SK-N-DZ (cell line): ENCODE results near the gene OSGIN1.

Experiments
- DNase-seq: peaks from one replicate; pipeline ENCODE4 v3.0.0-alpha.2; 2015; ENCODE audit warnings: low spot score

Gene OSGIN1

DNA sequence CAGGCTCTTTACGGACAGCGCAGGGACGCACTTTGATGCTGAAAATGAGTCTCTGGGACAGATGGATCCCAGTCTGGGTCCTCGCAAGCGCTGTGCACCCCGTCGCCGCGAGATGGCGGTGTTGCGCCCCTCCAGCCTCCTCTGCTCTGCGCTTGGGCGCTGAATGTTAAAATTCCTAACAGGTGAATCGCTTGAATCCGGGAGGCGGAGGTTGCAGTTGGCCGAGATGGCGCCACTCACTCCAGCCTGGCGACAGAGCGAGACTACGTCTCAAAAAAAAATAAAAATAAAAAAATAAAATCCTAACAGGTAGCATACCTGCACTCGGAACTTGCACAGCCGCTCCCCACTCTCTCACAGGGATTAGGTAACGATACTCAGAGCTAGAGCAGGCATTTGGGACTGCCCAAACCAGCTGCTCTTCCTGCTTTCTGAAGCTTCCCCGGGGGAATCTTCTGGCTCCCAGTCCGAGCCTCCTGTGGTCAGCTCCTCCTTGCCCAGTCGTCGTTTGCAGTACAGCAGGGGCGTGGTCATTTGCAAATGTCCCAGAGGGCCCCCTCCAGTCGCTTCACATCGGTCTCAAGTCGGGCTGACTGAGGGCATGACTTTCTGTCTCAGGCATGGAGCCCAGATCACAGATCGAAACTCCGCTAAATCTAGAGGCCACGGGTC, 26.2 kb upstream of the OSGIN1 start:
- DNase-seq = peak; percentile 63

DNA sequence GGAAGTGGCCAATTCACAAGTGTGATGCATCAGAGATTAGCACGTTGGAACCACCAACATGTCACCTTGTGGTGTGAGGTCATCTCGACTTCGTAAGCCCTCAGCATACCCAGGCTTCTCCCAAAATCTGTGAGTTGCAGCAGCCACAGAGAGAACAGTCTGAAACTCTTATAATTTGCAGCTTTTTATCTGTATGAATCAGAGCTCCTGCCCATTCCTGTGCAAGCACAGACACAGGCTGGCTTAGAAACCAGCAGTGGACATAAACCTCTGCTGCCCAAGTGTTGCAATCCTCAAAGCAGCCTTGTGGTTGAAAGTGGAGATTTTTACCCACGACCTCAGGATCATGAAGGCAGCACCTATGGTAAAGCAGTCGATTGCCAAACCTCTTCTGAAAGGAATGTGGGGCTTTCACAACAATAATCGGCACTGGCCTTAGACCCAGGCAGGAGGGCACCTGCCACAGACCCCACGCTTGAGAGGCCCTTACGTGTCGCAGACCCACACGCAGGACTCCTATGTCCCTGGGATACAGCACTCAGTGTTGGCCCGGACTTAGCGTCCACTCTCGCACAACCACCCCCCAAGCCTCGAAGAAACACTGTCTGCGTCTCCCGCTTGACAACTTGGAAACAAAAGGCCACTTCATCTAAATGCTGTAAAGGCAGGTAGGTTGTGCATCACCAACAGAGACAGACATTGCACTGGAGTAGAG, 24.5 kb upstream of the OSGIN1 start:
- DNase-seq = no peak

DNA sequence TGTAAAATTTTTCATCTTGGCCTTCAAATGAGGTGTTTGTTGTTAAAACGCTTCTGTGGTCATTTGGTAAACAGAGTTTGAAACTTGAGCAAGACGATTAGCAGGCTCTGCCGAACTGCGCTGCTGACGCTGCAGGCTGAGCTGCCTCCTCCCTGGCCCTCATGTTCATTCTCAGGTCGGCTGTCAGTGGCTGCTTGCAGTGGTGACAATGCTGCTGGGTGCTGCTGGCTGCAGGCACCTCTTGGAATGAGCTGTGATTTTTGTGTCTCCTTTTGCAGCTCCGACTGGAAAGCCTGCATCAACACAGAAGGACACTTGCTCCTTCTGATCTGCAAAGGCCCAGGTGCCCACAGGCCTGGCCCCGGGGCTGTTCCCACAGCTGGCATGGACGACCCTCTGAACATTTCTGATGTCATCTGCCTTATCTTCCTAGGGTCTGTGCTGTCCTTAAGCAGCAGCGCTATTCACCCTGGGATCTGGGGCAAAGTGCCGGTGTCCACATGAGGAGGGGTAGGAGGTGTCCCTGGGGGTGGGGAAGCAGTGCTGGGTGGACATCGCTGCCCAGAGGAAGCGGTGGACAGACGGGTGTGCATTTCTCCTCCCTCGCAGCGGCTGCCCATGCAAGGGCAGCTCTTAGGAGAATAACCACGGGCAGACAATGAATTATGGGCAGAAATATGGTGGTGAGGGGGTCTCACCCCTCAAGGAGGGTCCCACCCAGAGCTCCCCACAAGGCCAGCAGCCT, 23.1 kb upstream of the OSGIN1 start:
- peak; percentile 62 for DNase-seq

DNA sequence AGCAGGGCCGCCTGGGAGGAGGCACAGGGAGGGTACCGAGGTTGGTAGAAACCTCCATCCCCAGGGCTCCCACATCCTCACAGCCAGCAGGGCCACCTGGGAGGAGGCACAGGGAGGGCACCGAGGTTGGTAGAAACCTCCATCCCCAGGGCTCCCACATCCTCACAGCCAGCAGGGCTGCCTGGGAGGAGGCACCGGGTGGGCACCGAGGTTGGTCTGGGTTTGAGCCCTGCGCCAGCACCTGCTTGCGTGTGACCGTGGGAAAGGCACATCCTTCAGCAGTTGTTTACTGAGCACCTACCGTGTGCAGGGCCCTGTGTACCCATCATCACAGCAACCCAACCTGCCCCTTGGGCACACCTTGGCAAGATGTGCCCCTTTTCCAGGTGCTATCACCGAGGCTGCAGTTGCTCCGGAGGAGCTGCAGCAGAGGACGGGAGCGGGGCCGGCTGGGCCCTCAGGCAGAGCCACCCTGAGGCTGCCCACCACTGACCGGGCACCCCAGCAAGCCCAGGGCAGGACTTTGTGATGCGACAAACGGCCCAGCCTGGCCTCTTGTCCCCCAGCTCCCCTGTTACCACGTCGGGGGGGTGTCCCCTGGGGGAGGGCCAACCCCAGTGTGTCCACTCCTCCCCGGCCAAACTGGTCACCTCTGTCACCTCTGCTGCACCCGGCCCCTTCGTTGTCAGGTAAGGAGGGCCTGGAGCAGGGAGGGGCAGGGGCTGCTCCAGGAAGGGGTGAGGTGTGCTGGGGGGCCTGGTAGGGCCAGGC, 22.1 kb upstream of the OSGIN1 start:
- DNase-seq = no peak

DNA sequence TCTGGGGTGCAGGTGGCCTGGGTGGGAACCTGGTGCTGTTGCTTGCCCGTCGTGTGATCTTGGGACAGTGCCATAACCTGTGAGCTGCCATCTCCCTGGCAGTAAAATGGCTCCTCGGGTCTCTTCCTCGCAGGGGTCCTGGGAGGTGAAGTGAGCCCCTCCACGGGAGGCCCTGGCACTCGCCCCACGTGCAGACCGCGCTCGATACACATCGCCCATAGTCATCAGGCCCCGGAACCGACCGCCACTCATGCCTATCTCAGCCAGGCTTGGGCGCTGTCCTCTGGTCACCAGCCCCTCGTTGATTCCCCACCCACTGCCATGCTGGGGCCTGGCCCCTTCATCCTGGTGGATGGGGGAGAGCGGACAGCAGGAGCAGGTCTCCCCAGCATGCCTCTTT, 21.5 kb upstream of the OSGIN1 start:
- no peak for DNase-seq

DNA sequence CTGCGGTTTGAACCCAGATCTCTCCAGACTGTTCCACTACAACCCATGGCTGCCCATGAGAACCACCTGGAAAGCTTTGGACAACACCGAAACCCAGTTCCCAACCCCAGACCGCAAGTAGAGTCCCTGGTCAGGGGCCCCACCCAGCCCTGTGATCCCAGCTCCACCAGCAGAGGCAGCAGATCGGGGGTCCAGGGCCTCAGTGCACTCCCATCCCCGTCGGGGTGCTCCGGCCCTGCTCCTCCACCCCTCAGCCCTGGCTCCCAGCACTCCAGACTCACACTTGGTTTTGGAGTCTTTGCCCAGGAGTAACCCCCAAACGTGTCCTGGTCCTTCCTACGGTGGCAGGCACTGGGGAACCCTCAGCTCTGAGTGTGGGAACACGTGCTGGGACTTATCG, 20.7 kb upstream of the OSGIN1 start:
- no peak for DNase-seq

DNA sequence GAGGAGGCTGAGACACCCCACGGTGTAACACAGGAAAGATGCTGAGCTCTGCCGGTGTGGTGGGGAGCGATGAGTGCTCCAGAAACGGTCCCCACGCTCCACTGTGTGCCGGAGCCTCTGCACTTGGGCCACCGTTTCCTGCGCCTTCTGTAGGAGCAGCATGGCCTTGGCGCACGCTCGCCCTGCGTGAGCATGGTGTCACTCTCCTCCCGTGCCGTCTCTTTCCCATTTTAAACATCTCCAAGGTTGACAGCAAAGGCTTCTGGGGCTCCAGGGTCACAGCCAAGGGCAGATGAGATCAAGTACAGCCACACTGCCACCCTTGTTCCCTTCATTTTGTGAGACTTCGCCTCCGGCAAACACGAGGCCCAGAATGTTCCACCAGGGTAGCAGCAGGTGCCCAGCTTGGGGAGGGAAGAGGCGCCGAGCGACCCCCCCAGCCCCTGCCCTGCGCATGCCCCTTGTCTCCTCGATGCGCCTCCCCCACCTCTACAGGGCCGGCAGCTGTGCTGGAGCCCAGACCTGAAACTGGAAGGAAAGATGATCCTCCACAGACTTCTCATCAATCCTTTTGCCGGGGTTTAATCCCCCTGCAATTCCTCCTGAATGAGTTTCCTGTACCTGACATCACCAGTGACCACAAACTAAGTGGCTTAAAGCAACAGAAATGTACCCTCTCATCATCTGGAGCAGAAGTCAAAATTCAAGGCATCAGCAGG, 19.9 kb upstream of the OSGIN1 start:
- DNase-seq = no peak

DNA sequence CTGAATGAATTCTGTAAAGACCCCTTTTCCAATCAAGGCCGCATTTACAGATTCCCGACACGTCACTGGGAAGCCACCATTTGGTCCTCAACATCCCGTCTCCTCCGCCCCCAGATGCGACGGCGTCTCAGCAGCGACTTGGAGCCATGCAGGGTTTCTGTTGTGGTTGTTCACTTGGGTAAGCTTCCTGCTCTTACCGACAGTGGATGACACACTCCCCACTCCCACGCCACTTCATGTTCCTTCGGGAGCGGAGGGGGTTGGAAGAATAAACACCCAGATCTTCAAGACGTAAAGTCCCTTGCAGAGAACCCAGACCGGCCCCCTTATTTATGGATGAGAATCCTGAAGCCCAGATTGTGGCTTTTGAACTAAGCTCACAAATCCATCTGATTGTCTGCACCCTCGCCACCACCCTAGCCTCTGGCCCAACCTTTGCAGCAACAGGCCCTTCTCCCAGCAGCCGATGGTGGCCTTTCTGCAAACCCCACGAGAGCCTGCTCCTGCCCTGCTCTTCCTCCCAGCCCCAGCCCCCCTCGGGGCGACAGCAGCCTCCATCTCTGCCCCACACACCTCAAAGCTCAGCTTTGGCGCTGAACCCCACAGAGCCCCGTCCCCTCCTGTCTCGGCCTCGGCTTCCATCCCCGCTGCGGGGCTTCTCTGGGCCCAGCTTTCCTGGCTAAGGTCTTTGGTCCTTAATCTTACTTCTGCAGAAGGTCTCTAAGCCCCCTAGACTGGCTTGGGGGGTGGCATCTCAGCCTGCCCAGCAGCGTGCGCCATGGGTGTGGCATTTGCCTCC, 19.0 kb upstream of the OSGIN1 start:
- DNase-seq = no peak

DNA sequence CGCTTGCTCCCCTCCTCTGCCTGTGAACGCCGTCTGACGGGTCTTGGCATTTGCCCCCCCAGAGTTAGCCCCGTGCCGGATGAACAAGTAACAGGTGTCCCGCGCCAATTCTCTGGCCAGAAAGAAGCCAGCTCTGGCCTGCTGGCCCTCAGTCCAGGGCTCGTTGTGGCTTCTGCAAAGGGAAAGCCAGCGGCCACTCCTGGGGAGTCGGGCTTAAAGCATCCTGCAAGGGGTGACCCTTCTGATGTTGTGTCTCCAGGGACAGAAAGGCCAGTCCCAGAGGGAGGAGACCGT, 18.4 kb upstream of the OSGIN1 start:
- no peak for DNase-seq

DNA sequence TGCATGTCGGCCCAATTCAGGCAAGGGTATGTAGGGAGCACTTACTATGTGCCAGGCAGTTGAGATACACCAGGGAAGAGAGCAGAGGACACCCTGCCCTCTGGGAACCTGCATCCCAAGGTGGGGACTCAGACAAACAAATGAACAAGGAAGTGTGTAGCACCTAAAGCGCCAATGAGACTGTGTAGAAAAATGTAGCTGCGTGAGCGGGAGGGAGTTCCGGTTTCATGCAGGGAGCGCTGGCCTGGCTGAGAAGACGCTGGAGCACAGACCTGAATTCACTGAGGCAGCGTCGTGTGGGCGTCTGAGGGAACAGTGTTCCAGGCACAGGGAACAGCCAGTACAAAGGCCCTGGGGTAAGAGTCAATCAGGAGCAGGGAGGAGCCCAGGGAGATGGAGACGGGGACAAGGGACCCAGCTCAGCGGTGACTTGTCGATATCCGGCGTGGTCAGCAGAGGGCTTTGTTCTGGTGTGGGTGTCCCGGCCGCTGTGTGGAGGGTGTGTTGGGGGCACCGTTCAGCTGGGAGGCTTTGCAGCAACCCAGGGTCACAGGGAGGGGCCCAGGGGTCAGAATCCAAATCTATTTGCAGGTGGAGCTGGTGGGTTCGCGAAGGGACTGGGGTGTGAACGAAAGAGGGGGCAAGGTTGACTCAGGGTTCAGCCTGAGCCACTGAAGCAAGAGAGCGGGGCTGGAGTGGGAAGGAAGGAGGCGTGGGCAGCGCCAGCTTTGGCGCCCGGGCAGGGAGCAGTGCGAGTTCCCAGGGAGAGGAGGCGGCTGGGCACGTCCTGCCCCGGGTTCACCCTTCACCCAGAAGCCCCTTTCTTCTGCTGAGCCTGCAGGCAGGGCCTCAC, 17.8 kb upstream of the OSGIN1 start:
- DNase-seq = no peak

DNA sequence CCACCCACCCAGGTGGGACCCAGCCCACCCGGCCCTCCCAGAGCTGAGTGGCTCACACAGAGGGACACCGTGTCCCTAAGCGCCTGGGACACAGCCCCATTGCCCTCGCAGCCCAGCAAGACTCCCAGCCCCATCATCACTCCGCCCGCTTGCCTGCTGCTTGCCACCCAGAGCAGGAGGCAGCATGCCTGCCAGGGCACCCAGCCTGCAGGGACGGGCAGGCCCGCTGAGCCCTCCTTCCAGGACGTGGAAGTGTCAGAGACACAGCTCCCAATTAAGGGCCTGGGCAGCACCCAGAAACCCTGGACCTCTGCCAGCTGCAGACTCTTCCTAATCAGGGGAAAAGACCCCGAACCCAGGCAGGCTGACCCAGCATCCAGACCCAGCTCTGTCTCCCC, 17.2 kb upstream of the OSGIN1 start:
- DNase-seq = no peak

DNA sequence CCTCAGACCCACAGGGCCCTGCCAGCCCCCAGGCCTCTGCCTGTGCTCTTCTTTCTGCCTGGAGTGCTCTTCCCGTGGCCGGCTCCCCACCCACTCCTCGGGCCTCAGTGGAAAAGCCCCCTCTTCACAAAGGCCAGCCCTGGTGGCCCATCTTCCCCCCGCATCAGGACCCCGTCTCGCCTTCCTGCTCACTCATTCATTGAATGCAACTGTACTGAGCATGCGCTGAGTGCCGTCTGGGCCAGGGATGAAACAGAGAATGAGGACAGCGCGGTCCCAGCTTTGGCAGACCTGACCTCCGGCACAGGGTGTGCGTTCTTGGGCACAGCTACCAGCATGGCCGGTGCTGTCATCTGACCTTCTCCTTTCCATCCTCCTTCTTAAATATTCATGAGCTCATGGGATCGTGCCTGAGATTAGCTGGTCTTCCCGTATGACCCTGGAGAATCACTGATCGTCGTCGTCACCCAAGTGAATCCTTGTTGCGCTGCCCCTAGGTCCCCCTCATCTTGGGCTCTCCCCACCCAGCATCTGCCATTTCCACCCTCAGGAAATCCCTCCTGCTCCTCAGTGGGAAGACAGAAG, 16.4 kb upstream of the OSGIN1 start:
- no peak for DNase-seq

DNA sequence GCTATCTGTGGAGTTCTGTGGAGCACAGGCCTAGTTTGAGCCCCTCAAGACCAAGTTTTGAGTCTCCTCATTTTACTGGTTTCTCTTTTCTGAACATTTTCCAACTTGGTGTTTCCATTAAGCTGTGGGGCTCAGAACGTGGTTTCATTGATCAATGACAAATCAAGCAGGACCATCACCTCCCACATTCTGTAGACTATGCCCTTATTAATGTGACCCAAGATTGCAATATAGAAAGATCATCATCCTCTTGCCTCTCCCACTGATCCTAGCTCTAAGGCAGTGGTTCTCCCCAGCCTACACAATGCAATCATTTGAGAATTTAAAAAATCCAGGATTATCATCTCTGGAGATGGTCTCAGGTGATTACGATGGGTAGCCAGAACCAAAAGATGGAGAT, 15.8 kb upstream of the OSGIN1 start:
- DNase-seq = no peak

DNA sequence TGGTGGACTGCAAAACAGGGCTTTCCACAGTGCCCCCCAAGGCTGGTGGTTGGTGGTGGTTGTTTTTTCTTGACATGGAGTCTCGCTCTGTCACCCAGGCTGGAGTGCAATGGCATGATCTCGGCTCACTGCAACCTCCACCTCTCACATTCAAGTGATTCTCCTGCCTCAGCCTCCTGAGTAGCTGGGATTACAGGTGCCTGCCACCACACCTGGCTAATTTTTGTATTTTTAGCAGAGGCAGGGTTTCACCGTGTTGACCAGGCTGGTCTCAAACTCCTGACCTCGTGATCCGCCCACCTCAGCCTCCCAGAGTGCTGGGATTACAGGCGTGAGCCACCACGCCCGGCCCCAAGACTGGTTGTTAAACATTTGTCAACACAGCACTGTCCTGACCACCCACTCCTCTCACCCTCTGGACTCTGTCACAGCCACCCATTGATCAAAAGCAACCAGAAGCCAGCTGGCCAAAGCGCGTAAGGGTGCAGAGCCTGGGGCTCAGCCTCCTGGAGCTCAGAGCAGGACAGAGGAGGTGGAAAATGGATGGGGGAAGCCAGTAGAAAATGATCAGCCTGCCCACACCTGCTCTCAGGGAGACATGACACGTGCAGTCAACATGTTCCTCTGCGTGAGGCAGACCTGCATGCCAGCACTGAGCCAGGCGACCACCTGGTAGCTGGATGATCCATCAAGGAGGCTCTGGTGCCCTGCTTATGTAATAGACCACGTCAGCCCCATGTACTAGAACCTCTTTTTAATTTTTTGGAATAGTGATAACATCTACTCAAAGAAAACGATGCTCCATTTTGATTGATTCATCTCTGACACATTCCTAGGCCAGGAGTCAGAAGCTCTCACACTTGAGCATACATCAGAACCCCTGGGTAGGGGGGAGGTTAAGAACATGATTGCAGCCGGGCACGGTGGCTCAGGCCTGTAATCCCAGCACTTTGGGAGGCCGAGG, 14.8 kb upstream of the OSGIN1 start:
- DNase-seq = no peak

DNA sequence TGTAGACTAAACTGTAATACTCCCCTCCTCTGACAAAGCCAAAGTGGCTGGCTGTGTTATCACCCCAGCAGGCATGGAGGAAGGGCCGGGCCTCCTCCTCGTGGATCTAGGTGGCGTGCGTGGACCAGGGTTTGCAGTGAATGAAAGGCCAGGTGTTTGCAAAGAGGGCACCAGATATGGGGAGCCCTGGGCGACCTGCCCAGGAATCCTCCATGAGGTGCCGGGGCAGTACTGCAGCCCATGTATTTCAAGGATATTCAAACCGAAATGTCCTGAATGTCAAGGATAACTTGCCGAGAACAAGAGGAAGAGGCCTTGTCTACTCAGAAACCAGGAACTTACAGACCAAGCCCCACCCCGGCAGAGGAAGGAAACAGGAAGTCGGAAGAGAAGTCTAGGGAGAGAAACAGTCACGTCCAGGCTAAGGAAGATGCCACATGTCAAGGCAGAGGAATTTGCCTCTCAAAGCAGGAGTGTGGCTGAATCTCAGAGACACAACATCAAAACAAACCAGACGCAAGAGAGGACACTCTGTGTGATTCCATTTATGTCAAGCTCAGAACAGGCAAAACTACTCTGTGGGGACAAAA, 13.7 kb upstream of the OSGIN1 start:
- no peak for DNase-seq

DNA sequence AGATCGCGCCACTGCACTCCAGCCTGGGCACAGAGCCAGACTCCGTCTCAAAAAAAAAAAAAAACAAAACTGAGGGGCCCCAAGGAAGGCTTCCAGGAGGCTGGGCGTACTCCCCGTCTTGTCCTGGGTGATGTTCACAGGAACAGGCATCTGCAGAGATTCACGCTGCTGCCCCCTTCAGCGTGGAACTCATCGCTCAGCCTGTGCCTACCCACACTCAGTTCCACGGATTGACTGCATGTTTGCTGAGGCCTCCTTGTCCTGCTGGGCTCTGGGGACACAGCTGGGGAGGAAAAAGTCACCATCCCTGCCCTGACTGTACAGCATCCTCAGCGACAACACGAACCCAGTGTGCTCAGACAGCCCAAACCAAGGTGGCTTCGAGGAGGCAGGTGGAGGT, 12.9 kb upstream of the OSGIN1 start:
- no peak for DNase-seq

DNA sequence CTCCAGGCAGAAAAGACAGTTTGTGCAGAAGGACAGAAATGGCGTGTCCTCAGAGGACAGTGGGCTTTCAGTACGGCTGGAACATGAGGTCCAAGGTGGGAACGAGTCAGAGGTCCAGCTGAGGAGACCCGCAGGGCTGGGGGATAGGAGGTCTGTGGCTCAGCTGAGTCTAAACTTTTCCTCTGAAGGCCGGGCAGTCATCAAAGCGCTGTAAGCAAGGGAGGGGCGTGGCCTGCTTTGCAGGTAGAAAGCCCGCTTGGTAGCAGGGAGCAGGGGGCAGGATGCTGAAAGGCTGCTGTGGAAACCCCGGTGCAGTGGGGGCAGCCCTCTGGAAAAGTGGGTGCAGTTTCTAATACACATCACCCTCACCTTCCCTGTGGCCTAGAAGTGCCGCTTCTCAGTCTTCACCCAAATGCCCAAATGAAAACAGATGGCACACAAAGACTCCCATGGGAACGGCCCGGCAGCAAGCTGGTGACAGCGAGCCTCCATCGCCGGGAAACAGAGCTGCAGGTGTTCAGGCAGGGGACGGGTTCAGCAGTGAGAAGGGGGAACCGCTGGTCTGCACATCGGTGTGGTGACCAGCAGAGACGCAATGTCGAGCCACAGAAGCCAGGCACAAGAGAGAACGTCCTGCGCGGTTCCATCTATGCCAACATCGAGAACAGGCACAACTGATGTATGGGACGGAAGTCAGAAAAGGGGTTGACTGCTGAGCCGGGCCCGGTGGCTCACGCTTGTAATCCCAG, 12.2 kb upstream of the OSGIN1 start:
- peak; percentile 62 for DNase-seq
